ENCODE data around the gene USP10.

DNA sequence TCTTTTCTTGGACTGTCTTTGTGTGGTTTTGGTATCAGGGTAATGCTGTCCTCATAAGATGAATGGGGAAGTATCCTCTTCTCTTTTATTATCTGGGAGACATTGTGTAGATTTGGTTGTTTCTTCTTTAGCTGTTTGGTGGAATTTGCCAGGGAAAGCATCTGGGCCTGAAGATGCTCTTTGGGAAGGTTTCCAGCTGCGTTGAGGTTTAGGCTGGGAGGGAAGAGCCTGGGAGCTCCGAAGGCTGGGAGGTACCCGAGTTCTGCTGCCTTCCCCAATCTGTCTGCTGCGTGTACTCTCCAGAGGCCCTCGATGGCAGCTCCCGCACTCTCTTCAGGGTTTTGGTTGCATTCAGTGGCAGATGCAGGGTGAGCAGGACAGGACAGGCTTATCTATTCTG is 94.4 kb downstream of the USP10 start:
- TF ChIP-seq, protein P1, sequence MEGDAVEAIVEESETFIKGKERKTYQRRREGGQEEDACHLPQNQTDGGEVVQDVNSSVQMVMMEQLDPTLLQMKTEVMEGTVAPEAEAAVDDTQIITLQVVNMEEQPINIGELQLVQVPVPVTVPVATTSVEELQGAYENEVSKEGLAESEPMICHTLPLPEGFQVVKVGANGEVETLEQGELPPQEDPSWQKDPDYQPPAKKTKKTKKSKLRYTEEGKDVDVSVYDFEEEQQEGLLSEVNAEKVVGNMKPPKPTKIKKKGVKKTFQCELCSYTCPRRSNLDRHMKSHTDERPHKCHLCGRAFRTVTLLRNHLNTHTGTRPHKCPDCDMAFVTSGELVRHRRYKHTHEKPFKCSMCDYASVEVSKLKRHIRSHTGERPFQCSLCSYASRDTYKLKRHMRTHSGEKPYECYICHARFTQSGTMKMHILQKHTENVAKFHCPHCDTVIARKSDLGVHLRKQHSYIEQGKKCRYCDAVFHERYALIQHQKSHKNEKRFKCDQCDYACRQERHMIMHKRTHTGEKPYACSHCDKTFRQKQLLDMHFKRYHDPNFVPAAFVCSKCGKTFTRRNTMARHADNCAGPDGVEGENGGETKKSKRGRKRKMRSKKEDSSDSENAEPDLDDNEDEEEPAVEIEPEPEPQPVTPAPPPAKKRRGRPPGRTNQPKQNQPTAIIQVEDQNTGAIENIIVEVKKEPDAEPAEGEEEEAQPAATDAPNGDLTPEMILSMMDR (conservative IDR thresholded peaks at IDR 0.05) = no peak
- TF ChIP-seq ZFX (IDR thresholded peaks at IDR 0.05) = no peak

Measured in C4-2B (cell line).